SK-N-MC (cell line): ENCODE results near the gene ATP7B.

Source experiments
- DNase-seq: peaks from one replicate; pipeline ENCODE4 v3.0.0-alpha.2; 2011; ENCODE audit warnings: low read depth, low spot score
- H3K27ac ChIP-seq: fragments of 200-600 bp; sonication (generic); 2 replicates; pipeline ENCODE4 v1.5.1; 2016; ENCODE audit warnings: mixed run types
- H3K36me3 ChIP-seq: fragments of 200-600 bp; sonication (generic); 2 replicates; pipeline ENCODE4 v1.6.1; 2017; ENCODE audit warnings: antibody characterized with exemption, low read length, mixed read lengths; ENCODE audit not compliant: insufficient read depth
- H3K4me3 ChIP-seq: fragments of 200-600 bp; sonication (generic); 2 replicates; pipeline ENCODE4 v1.5.1; 2016
- H3K9ac ChIP-seq: fragments of 200-600 bp; sonication (generic); 2 replicates; pipeline ENCODE4 v1.8.0; 2017; ENCODE audit warnings: mixed run types, mixed read lengths; ENCODE audit not compliant: insufficient read length
- H3K9me3 ChIP-seq: fragments of 200-600 bp; sonication (generic); 2 replicates; pipeline ENCODE4 v1.6.1; 2017; ENCODE audit warnings: low read depth, mild to moderate bottlenecking, antibody characterized with exemption, low read length, moderate library complexity, mixed read lengths
- EZH2 ChIP-seq: fragments of 200-600 bp; sonication (generic); IDR thresholded peaks from one replicate; pipeline ENCODE4 v1.6.1; 2017; ENCODE audit warnings: antibody characterized with exemption
- FOXP2 ChIP-seq: optimal IDR thresholded peaks from 2 replicates; pipeline ENCODE3; 2011; ENCODE audit warnings: mild to moderate bottlenecking, moderate library complexity; ENCODE audit not compliant: insufficient read depth; ENCODE audit errors: extremely low read length, control extremely low read depth
- POLR2AphosphoS5 ChIP-seq: IDR thresholded peaks from 2 replicates; pipeline ENCODE4 v1.6.1; 2012; ENCODE audit warnings: mild to moderate bottlenecking, low read depth, low read length, borderline replicate concordance

The ATP7B gene

DNA sequence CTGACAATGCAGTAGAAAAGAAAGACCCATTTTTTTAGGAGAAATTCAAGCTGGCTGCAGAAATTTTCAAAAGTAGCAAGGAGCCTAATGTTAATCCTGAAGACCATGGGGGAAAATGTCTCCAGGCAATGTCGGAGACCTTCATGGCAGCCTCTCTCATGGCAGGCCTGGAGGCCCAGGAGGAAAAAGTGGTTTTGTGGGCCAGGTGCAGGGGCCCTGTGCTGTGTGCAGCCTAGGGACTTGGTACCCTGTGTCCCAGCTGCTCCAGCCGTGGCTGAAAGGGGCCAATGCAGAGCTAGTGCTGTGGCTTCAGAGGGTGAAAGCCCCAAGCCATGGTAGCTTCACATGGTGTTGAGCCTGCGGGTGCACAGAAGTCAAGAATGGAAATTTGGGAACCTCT is 5.0 kb upstream of the ATP7B start:
- DNase-seq: no peak

DNA sequence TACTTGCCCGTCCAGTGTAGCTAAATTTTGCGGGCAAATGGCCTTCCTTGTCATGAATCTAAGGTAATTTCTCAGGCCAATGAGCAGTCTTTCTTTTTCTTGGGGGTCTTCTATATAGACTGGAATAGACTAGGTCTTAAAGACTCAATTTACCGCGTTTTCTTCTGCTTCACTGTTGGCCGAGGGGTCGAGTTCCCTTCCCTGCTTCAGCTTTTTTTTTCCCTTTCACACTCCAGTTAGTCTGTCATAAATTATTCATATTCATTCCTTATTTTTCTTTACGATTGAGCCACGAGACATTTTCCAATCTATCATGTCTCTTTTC is 1.2 kb upstream of the ATP7B start:
- Histone ChIP-seq H3K9me3 (no peaks in the 10 kb centered on the region), H3K9ac (peak overlapping the region; percentile 93), H3K27ac (peak overlapping the region; percentile 39; the same call in 1 of the 2 replicates), H3K4me3 (peak overlapping the region; percentile 98), H3K36me3 (peaks cover 17% of the 10 kb centered on the region; the same call in 1 of the 2 replicates)
- no peak for DNase-seq
- TF ChIP-seq FOXP2 (no peak), EZH2 (no peak)

More for the DNA sequence above, 5.0 kb upstream of the ATP7B start:
- Histone ChIP-seq H3K27ac (no peak overlapping the region), H3K9ac (no peak overlapping the region), H3K9me3 (no peaks in the 10 kb centered on the region), H3K4me3 (no peak overlapping the region), H3K36me3 (peaks cover 47% of the 10 kb centered on the region)
- TF ChIP-seq FOXP2: no peak
- TF ChIP-seq EZH2: no peak
- no peak for TF ChIP-seq POLR2AphosphoS5

DNA sequence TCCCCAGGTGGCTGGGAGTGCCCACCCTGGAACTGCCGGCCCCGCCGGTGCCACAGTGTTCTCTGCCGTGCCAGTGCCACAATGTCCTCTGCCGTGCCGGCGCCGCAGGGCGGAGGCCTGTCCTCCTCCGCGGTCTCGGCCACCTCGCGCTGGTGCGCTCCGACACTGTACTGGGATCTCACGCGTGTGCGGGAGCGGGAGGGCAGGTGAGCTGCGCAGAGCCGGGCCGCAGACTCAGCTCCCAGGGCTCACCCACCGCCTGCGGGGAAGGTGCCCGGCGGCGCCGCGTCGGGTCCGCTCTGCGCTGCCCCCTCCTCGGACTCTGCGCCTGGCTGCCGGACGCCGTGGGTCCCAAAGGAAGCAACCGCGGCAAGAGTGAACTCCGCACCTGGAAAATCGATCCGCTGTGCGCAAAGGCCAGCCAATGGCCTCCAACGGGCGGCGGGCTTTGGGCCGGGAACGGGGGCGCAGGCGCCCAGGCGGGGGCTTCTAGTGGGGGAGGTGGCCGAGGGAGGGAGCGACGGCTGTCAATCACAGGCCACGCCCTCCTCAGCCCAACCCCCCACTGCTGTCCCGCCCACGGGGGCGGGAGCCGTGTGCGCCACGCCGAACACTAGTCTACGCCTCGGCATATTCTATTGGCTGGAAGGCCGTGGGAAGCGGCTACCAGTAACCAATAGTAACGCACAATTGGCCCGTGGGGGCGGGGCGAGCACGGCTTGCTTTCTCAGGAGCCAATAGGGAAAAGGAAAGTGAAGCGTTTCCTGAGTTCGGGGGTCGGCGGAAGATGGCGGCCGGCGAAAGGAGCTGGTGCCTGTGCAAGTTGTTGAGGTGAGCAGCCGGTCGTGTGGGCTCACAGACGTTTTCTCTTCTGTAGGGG is 622 bp upstream of the ATP7B start, which contains the start of gene ALG11:
TSS of gene ALG11 (plus strand) at position 767 of the 880 bp plus-strand sequence. CDS start at position 788, 21 bp downstream.
- Histone ChIP-seq H3K4me3 (peak within 1 kb of the TSS; percentile 98), H3K36me3 (peaks cover 14% of the 10 kb centered on the region; the same call in 1 of the 2 replicates), H3K27ac (peak within 1 kb of the TSS; percentile 39; the same call in 1 of the 2 replicates), H3K9ac (peak within 1 kb of the TSS; percentile 93), H3K9me3 (no peaks in the 10 kb centered on the region)
- DNase-seq: peak; percentile 96
- TF ChIP-seq EZH2: no peak
- no peak for TF ChIP-seq FOXP2
- peak; percentile 84; the same call in 1 of the 2 replicates for TF ChIP-seq POLR2AphosphoS5

DNA sequence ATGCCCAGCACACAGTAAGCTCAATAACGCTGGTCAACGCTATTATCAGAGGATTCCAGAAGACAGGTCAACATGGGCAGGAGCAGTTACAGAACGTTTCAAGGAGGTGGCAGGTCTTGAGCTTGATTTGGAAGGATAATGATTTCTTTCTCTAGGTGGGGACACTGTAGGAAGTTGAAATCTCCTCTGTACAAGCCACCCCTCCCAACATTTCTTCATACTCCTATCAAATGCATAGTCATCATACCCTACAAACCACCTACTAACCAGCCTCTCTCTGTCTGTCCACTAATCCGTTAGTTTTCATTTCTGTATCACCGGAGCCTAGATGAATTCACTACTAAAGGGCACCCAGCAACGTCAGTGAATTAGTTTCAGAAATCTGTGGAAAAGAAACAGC is 1.3 kb downstream of the ATP7B start:
- no peaks in the 10 kb centered on the region for H3K36me3 ChIP-seq
- DNase-seq: no peak
- no peaks in the 10 kb centered on the region for H3K9me3 ChIP-seq
- H3K4me3 ChIP-seq: peak overlapping the region; percentile 98; the same call in 1 of the 2 replicates
- no peak for TF ChIP-seq EZH2
- no peak for TF ChIP-seq POLR2AphosphoS5
- no peak for TF ChIP-seq FOXP2
- no peak overlapping the region for H3K27ac ChIP-seq
- no peak overlapping the region for H3K9ac ChIP-seq

DNA sequence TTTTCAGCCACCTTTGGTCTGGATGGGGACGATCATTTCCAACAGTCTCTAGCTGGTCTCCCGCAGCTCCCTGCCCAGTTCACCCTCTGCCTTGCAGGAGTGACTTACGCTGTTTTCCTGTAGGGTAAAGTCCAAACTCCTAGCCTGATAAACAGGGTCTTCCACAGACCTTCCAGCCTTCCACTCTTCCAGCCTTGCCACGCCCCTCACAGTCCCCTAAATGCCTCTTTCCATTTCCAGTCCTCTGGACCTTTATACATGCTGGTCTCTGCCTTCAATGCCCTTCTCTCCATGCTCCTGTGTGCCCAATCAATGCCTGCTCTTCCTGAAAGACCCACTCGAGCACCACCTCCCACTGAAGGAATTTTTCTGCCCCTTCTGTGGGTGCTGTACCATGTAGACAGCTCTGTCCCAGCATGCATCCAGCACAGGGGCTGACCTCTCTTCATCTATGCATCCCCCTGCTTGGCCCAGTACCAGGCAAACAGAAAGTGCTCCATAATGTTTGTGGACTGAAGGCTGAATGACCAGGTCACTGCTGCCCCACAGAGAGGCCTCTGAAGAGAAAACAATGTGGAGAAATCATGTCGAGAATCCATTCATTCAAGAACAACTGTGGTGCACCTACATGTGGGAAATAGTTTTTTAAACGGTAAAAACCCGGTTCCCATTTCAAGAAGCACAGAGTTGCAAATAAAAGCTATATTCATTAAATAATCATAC is 4.6 kb downstream of the ATP7B start:
- H3K27ac ChIP-seq: no peak overlapping the region
- TF ChIP-seq POLR2AphosphoS5 (no peak), EZH2 (no peak), FOXP2 (no peak)
- no peaks in the 10 kb centered on the region for H3K9me3 ChIP-seq
- H3K9ac ChIP-seq: no peak overlapping the region
- no peak for DNase-seq
- no peaks in the 10 kb centered on the region for H3K36me3 ChIP-seq
- H3K4me3 ChIP-seq: no peak overlapping the region

DNA sequence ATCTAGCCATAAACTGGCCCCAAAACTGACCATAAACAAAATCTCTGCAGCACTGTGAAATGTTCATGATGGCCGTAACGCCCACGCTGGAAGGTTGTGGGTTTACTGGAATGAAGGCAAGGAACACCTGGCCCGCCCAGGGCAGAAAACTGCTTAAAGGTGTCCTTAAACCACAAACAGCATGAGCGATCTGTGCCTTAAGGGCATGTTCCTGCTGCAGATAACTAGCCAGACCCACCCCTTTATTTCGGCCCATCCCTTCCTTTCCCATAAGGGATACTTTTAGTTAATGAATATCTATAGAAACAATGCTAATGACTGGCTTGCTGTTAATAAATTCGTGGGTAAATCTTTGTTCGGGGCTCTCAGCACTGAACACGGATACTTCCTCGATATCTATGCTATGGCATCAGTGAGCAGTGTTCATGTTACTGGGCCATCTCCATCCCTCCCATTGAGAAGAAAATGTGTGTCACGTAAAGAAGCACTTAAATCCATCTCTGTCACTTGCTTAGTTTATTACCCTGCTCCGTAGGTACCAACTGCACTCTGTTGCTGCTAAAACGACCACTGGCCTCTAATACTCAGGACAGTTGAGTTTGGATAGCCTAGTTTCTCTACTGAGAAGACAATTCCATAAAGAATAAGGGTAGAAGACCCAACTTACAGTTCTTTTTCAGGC is 5.3 kb downstream of the ATP7B start:
- Histone ChIP-seq H3K9ac (no peak overlapping the region), H3K36me3 (no peaks in the 10 kb centered on the region), H3K4me3 (no peak overlapping the region), H3K27ac (no peak overlapping the region), H3K9me3 (no peaks in the 10 kb centered on the region)
- no peak for DNase-seq
- no peak for TF ChIP-seq POLR2AphosphoS5
- TF ChIP-seq FOXP2: no peak
- no peak for TF ChIP-seq EZH2

DNA sequence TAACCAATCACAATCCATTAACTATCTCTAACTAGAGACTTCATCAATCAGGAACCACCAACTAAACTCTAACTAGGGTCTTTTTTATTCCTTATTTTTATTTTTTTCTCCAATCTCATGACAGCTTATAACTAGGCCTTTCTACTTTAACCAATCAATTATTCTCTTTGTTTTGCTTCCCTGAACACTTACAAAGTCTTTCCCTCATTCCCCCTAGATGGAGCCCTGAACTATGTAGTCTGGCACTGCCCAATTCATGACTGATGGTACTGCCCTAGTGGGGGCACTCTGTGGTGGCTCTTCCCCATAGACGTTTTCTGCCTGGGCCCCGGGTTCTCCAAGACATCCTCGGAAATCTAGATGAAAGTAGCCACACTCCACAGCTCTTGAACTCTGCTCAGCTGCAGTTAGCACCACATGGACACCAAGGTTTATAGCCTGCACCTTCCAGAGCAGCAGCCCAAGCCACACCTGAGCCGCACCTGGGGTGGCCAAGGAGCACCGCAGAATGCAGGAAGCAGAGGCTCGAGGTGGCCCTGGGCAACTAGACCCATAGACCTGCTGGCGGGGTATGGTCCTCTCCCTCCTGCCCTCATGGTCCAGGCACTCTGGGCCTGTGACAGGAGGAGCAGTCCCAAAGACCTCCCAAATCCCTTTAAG is 6.6 kb downstream of the ATP7B start:
- Histone ChIP-seq H3K27ac (no peak overlapping the region), H3K9me3 (no peaks in the 10 kb centered on the region), H3K9ac (no peak overlapping the region), H3K36me3 (no peaks in the 10 kb centered on the region), H3K4me3 (no peak overlapping the region)
- TF ChIP-seq FOXP2 (no peak), EZH2 (no peak), POLR2AphosphoS5 (no peak)
- no peak for DNase-seq

DNA sequence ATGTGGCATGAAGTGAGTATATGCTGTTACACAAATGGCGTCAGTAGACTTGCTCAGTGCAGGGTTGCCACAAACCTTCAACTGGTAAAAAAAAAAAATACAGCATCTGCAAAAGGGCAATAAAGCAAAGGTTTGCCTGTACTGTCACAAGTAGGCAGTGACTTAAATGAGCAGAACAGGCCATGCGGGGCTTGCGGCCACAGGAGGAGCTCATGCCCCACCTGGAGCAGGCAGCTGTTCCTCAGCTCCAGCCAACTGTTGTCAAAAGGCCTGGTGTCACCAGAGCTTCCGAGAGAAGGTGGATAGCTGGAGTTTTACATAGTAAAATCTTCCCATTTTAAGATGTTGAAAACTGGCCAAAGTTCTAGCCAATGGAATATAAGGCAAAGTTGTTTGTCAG is 7.7 kb downstream of the ATP7B start:
- TF ChIP-seq FOXP2 (no peak), POLR2AphosphoS5 (no peak), EZH2 (no peak)
- H3K36me3 ChIP-seq: no peaks in the 10 kb centered on the region
- no peak overlapping the region for H3K27ac ChIP-seq
- H3K9ac ChIP-seq: no peak overlapping the region
- H3K4me3 ChIP-seq: no peak overlapping the region
- H3K9me3 ChIP-seq: no peaks in the 10 kb centered on the region
- no peak for DNase-seq
